Activated CD4-positive, alpha-beta T cell treated with anti-CD3 and anti-CD28 coated beads, Interleukin-2, amount 10 ng/mL, durations not matched to agents 7 days and 5 days (primary cell): ENCODE measurements around the gene TRAPPC4. TPM values are rescaled to one million over a fixed set of nuclear protein-coding genes. Genes with fewer than 3 reads are reported as not detected.
"Not testable (repeated sequence)": the region's sequence is repeated elsewhere in the genome, so short reads cannot be mapped to it uniquely, and the experiment has no call there.

Source experiments
- CTCF ChIA-PET: fragments of 350-600 bp; sonication (Branson Sonifier 250); formaldehyde crosslinking; loops from one replicate; lab custom pipeline; 2021; ENCODE audit warnings: antibody characterized with exemption; lab: Charles Lee
- POLR2A ChIA-PET: fragments of 350-600 bp; sonication (Branson Sonifier 250); formaldehyde crosslinking; loops from one replicate; lab custom pipeline; 2021; ENCODE audit warnings: antibody characterized with exemption; lab: Charles Lee
- DNase-seq: peaks from one replicate; pipeline ENCODE4 v3.0.0-alpha.2; 2020
- H3K27ac Mint-ChIP-seq: one replicate; pipeline ENCODE4 v1.8.0; 2021; ENCODE audit warnings: mild to moderate bottlenecking, moderate library complexity, mixed read lengths
- H3K27me3 Mint-ChIP-seq: one replicate; pipeline ENCODE4 v1.8.0; 2021; ENCODE audit warnings: mixed read lengths
- H3K36me3 Mint-ChIP-seq: one replicate; pipeline ENCODE4 v1.8.0; 2021; ENCODE audit warnings: low read depth, mixed read lengths
- H3K4me1 Mint-ChIP-seq: one replicate; pipeline ENCODE4 v1.8.0; 2021; ENCODE audit warnings: mixed read lengths
- H3K4me3 Mint-ChIP-seq: one replicate; pipeline ENCODE4 v1.8.0; 2021; ENCODE audit warnings: mild to moderate bottlenecking, moderate library complexity, mixed read lengths
- H3K9me3 Mint-ChIP-seq: one replicate; pipeline ENCODE4 v1.8.0; 2021; ENCODE audit warnings: mixed read lengths
- microRNA-seq: library from miRNA; unstranded; fragments of <30 nt; microRNA quantifications from one replicate; pipeline ENCODE4 v1.2.0, GENCODE V29; 2021; ENCODE audit warnings: borderline microRNAs expressed, borderline replicate concordance
- total RNA-seq, 2 experiments: library from RNA; stranded (reverse); gene quantifications; one replicate each; pipeline ENCODE4 v1.2.3, GENCODE V29; 2021

The TRAPPC4 gene
- total RNA-seq, 2 experiments from 2014 or later, result 58.5 to 65.4 TPM

DNA sequence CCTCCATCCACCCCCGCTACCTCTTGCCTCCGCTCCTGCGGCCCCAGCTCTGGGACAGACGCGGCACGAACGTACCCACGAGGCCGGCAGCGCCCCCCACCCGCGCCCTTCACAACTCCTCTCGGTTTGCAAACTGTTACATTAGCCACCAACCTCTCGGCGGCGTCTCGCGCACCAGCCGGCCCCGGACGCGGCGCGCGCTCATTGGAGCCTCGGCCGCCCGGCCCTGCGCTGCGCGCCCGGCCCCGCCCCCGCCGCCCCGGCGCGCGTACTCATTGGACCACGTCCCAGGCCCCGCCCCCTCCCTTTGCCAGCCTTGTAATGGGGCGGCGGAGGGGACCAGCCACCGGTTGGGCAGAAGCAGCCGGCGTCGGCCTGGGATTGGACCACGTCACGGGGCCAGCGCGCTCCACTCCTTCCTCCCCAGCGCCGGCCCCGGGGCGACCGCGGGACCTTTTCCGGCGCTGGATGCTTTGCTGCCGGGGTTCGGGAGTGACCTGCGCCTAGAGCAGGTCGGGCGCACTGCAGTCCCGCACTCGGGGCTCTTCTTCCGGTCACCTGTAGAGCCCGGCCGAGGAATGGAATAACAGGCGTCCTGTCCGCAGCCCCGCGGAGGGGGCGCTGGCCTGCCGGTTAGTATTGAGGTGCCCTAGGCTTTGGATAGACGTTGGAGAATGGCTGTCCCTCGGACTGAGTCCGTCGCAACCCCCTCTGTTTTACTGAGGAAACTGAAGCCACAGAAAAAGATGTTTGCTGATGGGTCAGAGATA lies 38.6 kb downstream of the TRAPPC4 start, which contains the start of gene HYOU1:
HYOU1 (minus strand) TSS at position 206 of the 770 bp plus-strand sequence. CDS start 1,045 bp downstream, outside the sequence.
- no peaks in the 10 kb centered on the region for H3K9me3 Mint-ChIP-seq
- peaks cover 38% of the 10 kb centered on the region for H3K36me3 Mint-ChIP-seq
- H3K4me3 Mint-ChIP-seq, result peak within 1 kb of the TSS; percentile 97
- DNase-seq, result peak; percentile 99
- H3K27ac Mint-ChIP-seq, result peak within 1 kb of the TSS; percentile 98
- peaks cover 37% of the 10 kb centered on the region for H3K4me1 Mint-ChIP-seq
- no peaks in the 10 kb centered on the region for H3K27me3 Mint-ChIP-seq
- CTCF ChIA-PET, result interaction anchor here (0.6 to 3.4 kb wide), 7 partner anchors 9 to 281 kb away, joined by 3 to 15 read pairs (median 5); partner anchors contain the start of genes SLC37A4 and VPS11
- POLR2A ChIA-PET, result interaction anchor here (1.3 to 1.7 kb wide), 2 partner anchors 10 to 39 kb away, joined by 3 to 8 read pairs; partner anchors contain the start of gene VPS11

DNA sequence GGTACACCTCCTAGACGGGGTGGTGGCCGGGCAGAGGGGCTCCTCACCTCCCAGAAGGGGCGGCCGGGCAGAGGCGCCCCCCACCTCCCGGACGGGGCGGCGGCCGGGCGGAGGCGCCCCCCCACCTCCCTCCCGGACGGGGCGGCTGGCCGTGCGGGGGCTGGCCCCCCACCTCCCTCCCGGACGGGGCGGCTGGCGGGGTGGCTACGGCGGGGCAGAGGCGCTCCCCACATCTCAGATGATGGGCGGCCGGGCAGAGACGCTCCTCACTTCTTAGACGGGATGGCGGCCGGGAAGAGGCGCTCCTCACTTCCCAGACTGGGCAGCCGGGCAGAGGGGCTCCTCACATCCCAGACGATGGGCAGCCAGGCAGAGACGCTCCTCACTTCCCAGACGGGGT lies 40.6 kb downstream of the TRAPPC4 start:
- Mint-ChIP-seq H3K36me3 (peaks cover 21% of the 10 kb centered on the region), H3K4me1 (peaks cover 29% of the 10 kb centered on the region)
- H3K9me3 Mint-ChIP-seq, POLR2A ChIA-PET, H3K4me3 Mint-ChIP-seq, H3K27me3 Mint-ChIP-seq, DNase-seq, H3K27ac Mint-ChIP-seq, CTCF ChIA-PET: not testable (repeated sequence)

DNA sequence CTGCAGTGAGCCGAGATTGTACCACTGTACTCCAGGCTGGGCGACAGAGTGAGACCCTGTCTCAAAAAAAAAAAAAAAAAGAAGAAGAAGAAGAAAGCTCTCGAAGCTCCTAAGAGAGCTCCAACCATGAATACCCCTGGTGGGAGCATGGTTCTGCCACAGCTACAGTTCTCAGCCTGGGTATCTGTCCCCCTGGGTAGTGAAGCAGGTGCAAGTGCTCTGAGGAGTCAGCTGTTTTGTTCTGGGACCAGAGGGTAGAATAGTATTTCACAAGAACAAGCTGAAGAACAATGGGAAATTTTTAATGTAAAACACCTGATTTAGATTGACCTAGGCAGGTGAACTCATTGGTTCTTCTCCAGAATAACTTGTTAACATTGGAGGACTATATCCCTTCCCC lies 42.7 kb downstream of the TRAPPC4 start:
- Mint-ChIP-seq H3K27ac (no peak overlapping the region), H3K4me3 (no peak overlapping the region), H3K36me3 (peaks cover 5% of the 10 kb centered on the region), H3K4me1 (peaks cover 27% of the 10 kb centered on the region), H3K27me3 (no peaks in the 10 kb centered on the region), H3K9me3 (no peaks in the 10 kb centered on the region)
- no peak for DNase-seq
- POLR2A ChIA-PET, result no interaction called here
- CTCF ChIA-PET, result interaction anchor here (0.6 to 1.1 kb wide), 3 partner anchors 41 to 67 kb away, joined by 3 read pairs; no protein-coding TSS in a partner anchor

DNA sequence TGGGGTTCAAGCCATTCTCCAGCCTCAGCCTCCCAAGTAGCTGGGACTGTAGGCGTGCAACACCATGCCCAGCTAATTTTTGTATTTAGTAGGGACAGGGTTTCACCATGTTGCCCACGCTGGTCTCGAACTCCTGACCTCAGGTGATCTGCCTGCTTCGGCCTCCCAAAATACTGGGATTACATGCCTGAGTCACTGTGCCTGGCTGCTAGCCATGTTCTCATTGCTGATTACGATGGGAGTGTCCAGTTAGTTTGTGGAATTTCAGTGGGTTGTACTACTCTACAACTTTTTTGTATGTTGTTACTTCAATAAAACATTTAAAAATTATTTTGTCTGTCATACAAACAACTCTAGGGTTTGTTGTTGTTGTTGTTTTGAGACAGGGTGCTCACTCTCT lies 44.2 kb downstream of the TRAPPC4 start:
- no peaks in the 10 kb centered on the region for H3K27me3 Mint-ChIP-seq
- H3K27ac Mint-ChIP-seq, result no peak overlapping the region
- H3K36me3 Mint-ChIP-seq, result peaks cover 3% of the 10 kb centered on the region
- no peak for DNase-seq
- no peaks in the 10 kb centered on the region for H3K9me3 Mint-ChIP-seq
- no peak overlapping the region for H3K4me3 Mint-ChIP-seq
- ChIA-PET POLR2A (no interaction called here), CTCF (interaction anchor here (0.9 kb wide), 1 partner anchor 260 kb away, joined by 3 read pairs; no protein-coding TSS in a partner anchor)
- H3K4me1 Mint-ChIP-seq, result peaks cover 33% of the 10 kb centered on the region

DNA sequence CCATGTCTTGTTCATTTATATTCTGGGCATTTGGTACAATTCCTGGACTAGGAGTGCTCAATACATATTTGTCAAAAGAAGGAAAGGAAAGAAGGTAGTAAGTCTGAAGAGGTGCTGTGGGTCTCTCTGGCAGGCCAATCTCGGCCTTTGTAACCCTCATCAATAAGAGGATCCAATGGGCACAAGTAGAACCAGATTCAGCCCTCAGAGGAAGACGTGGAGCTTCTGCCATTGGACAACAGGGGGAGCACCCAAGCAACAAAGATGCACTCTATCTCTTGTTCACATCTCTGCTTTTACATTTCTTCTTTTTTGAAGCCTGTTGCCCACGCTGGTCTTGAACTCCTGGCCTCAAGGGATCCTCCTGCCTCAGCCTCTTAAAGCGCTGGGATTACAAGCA lies 46.8 kb downstream of the TRAPPC4 start:
- H3K4me3 Mint-ChIP-seq, result peak overlapping the region; percentile 96
- peaks cover 36% of the 10 kb centered on the region for H3K4me1 Mint-ChIP-seq
- no peaks in the 10 kb centered on the region for H3K27me3 Mint-ChIP-seq
- peak; percentile 73 for DNase-seq
- H3K27ac Mint-ChIP-seq, result no peak overlapping the region
- POLR2A ChIA-PET, result interaction anchor here (0.6 kb wide), 1 partner anchor 20 kb away, joined by 3 read pairs; no protein-coding TSS in a partner anchor
- CTCF ChIA-PET, result interaction anchor here (1.0 to 1.6 kb wide), 4 partner anchors 17 to 42 kb away, joined by 3 to 4 read pairs (median 4); partner anchors contain the start of gene C2CD2L
- no peaks in the 10 kb centered on the region for H3K9me3 Mint-ChIP-seq
- H3K36me3 Mint-ChIP-seq, result peaks cover 12% of the 10 kb centered on the region

DNA sequence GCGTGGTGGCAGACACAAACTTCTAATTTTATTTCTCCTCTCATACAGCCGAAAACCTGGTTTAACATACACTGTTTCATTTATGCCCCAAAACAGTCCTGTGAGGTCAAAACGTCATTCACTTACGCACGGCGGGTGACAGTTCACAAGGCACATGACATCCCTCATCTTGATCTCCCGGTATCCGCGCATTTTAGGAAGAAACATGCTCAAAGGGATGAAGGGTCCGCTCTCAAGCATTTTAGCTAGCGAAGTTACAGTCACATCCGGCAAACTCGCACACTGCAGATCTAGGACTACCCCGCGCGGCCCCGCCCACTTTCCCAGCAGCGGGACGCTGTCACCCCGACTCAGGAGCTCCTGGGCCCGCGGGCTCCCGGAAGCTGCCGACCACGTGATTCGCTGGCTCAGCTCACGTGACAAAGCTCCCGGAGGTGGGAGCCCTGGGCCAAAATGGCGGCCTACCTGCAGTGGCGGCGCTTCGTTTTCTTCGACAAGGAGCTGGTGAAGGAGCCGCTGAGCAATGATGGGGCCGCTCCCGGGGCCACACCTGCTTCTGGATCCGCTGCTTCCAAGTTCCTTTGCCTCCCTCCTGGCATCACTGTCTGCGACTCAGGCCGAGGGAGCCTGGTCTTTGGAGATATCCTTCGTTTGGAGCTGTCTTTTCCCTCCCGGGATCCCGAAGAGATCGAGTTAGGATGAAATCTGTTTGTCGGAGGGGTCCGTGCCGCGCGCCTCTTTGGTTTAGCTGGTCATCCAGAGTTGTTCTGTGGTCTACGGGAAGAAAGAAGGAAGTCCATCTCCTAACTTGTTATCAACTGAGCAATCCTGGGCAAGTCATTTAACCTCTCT lies 49.0 kb downstream of the TRAPPC4 start, which contains the start of gene VPS11:
VPS11 (plus strand) TSS at position 448 of the 852 bp plus-strand sequence; CDS start at position 454, 6 bp downstream.
- peaks cover 36% of the 10 kb centered on the region for H3K4me1 Mint-ChIP-seq
- peak; percentile 99 for DNase-seq
- no peaks in the 10 kb centered on the region for H3K27me3 Mint-ChIP-seq
- H3K4me3 Mint-ChIP-seq, result peak within 1 kb of the TSS; percentile 96
- POLR2A ChIA-PET, result interaction anchor here (0.7 to 1.3 kb wide), 5 partner anchors 9 to 101 kb away, joined by 3 to 8 read pairs (median 4); partner anchors contain the start of gene HYOU1
- H3K9me3 Mint-ChIP-seq, result no peaks in the 10 kb centered on the region
- H3K36me3 Mint-ChIP-seq, result peaks cover 15% of the 10 kb centered on the region
- CTCF ChIA-PET, result interaction anchor here (0.5 to 1.9 kb wide), 12 partner anchors 11 to 257 kb away, joined by 3 to 5 read pairs (median 4); partner anchors contain the start of genes CBL, DPAGT1 and HYOU1
- peak within 1 kb of the TSS; percentile 98 for H3K27ac Mint-ChIP-seq

Small RNAs within 50 kb of the gene (microRNA-seq; reads per million reads assigned to microRNA genes)
- not detected for gene MIR3656

Other genes starting within 250 kb of the TRAPPC4 start
- 100 to 1,000 TPM; 163 to 180 TPM for gene DDX6, start 227.6 kb upstream of the TRAPPC4 start, total RNA-seq
- under 1 TPM; 0.50 to 0.52 TPM for gene CXCR5, start 134.9 kb upstream of the TRAPPC4 start, total RNA-seq
- 100 to 1,000 TPM; 103 to 109 TPM for gene BCL9L, start 92.8 kb upstream of the TRAPPC4 start, total RNA-seq
- gene UPK2, start 62.5 kb upstream of the TRAPPC4 start, total RNA-seq, result under 1 TPM in 1 of 2 experiments, not detected in 1; 0.60 TPM
- not detected for gene FOXR1, start 47.0 kb upstream of the TRAPPC4 start, total RNA-seq
- gene CENATAC, start 20.6 kb upstream of the TRAPPC4 start, total RNA-seq, result 10 to 100 TPM; 40.4 to 47.2 TPM
- gene RPS25, start 423 bp upstream of the TRAPPC4 start, total RNA-seq, result 1,000 to 10,000 TPM; 1,054 to 1,196 TPM
- 10 to 100 TPM; 17.9 to 19.4 TPM for gene SLC37A4, start 12.1 kb downstream of the TRAPPC4 start, total RNA-seq
- 100 to 1,000 TPM; 117 to 119 TPM for gene HYOU1, start 38.4 kb downstream of the TRAPPC4 start, total RNA-seq
- 10 to 100 TPM; 39.7 to 40.0 TPM for gene VPS11, start 49.1 kb downstream of the TRAPPC4 start, total RNA-seq
- gene HMBS, start 66.1 kb downstream of the TRAPPC4 start, total RNA-seq, result 10 to 100 TPM; 21.6 to 23.2 TPM
- gene DPAGT1, start 83.1 kb downstream of the TRAPPC4 start, total RNA-seq, result 10 to 100 TPM; 48.7 to 60.3 TPM
- 10 to 100 TPM; 28.4 to 30.0 TPM for gene C2CD2L, start 88.6 kb downstream of the TRAPPC4 start, total RNA-seq
- 10 to 100 TPM; 47.6 to 48.0 TPM for gene HINFP, start 102.8 kb downstream of the TRAPPC4 start, total RNA-seq
- under 1 TPM in 1 of 2 experiments, not detected in 1; 0.15 TPM for gene ABCG4, start 130.3 kb downstream of the TRAPPC4 start, total RNA-seq
- gene NLRX1, start 150.0 kb downstream of the TRAPPC4 start, total RNA-seq, result 10 to 100 TPM; 24.2 to 28.5 TPM
- gene NHERF4, start 166.7 kb downstream of the TRAPPC4 start, total RNA-seq, result under 1 TPM; 0.57 to 0.58 TPM
- 10 to 100 TPM; 45.1 to 53.9 TPM for gene CBL, start 187.6 kb downstream of the TRAPPC4 start, total RNA-seq